Suprapubic skin (tissue), 3 donors: ENCODE data around the gene ABCA7.

Source experiments
- POLR2A ChIP-seq, 2 donors: fragments of 450-650 bp; IDR thresholded peaks; one replicate each; pipeline ENCODE4 v1.6.1; 2017; ENCODE audit warnings: antibody characterized with exemption in 2 of 2, mild to moderate bottlenecking in 2 of 2, moderate library complexity in 2 of 2
- TF ChIP-seq, protein P1 (sequence below), 2 donors: fragments of 200-600 bp in 1 of 2; fragments of 450-650 bp in 1 of 2; sonication (generic) in 1 of 2; IDR thresholded peaks; one replicate each; pipeline ENCODE4 v1.5.1; 2016 to 2019; ENCODE audit warnings: antibody characterized with exemption in 2 of 2, mild to moderate bottlenecking in 1 of 2, moderate library complexity in 1 of 2

DNA sequence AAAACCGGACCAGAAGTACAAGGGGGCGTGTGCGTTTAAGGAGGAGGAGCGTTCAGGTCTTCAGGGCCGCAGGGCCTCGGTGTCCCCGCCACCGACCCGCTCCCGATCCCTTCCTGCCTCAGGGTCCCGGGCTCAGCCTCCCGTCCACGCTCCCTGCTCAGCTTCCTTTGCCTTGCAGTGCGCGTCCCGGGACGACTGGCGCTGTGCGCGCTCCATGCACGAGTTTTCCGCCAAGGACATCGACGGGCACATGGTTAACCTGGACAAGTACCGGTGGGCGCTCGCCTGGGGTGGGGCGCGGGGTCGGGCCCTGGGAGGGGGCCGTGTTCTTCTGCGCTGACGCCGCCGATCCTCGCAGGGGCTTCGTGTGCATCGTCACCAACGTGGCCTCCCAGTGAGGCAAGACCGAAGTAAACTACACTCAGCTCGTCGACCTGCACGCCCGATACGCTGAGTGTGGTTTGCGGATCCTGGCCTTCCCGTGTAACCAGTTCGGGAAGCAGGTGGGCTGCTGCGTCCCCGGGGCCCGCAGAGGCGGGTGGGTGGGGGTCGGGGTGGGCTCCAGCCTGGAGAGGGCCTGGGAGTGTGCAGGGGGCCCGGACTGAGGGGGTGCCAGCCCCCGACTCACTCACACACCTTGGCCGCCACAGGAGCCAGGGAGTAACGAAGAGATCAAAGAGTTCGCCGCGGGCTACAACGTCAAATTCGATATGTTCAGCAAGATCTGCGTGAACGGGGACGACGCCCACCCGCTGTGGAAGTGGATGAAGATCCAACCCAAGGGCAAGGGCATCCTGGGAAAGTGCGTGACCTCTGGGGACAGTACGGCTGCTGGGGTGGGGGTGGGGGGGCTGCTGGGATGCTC is 65.3 kb downstream of the ABCA7 start:
- no peak for TF ChIP-seq POLR2A (IDR thresholded peaks at IDR 0.05)
- TF ChIP-seq, protein P1, sequence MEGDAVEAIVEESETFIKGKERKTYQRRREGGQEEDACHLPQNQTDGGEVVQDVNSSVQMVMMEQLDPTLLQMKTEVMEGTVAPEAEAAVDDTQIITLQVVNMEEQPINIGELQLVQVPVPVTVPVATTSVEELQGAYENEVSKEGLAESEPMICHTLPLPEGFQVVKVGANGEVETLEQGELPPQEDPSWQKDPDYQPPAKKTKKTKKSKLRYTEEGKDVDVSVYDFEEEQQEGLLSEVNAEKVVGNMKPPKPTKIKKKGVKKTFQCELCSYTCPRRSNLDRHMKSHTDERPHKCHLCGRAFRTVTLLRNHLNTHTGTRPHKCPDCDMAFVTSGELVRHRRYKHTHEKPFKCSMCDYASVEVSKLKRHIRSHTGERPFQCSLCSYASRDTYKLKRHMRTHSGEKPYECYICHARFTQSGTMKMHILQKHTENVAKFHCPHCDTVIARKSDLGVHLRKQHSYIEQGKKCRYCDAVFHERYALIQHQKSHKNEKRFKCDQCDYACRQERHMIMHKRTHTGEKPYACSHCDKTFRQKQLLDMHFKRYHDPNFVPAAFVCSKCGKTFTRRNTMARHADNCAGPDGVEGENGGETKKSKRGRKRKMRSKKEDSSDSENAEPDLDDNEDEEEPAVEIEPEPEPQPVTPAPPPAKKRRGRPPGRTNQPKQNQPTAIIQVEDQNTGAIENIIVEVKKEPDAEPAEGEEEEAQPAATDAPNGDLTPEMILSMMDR (IDR thresholded peaks at IDR 0.05) = no peak
